ENCODE data around the gene LRRC8E. TPM values are rescaled to one million over a fixed set of nuclear protein-coding genes. Genes with fewer than 3 reads are reported as not detected.
A peak's percentile ranks its signal among the peaks of the same experiment; 100 is the strongest.
"Not testable (repeated sequence)": the region's sequence is repeated elsewhere in the genome, so short reads cannot be mapped to it uniquely, and the experiment has no call there.

LRRC8E gene
- polyA plus RNA-seq, 4 donors: 0.27 to 0.71 (median 0.60) TPM

DNA sequence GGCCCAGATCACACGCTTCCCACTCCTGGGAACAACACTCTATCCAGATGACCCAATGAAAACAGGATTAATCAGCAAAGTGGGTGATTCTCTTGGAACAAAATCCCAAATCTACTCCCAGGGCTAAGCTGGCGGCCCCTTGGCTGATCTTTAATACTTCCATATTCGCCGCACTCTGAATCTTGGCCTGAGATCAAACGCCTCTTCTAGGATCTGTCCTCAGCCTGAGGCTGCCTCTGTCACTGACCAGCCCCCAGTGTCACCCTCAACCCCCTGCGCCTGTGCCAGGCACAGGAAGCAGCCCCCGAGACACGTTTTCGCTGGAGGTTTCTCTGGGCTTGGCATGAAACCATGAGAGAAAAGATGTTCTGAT, 40.0 kb downstream of the LRRC8E start:
- no peak for FAIRE-seq

DNA sequence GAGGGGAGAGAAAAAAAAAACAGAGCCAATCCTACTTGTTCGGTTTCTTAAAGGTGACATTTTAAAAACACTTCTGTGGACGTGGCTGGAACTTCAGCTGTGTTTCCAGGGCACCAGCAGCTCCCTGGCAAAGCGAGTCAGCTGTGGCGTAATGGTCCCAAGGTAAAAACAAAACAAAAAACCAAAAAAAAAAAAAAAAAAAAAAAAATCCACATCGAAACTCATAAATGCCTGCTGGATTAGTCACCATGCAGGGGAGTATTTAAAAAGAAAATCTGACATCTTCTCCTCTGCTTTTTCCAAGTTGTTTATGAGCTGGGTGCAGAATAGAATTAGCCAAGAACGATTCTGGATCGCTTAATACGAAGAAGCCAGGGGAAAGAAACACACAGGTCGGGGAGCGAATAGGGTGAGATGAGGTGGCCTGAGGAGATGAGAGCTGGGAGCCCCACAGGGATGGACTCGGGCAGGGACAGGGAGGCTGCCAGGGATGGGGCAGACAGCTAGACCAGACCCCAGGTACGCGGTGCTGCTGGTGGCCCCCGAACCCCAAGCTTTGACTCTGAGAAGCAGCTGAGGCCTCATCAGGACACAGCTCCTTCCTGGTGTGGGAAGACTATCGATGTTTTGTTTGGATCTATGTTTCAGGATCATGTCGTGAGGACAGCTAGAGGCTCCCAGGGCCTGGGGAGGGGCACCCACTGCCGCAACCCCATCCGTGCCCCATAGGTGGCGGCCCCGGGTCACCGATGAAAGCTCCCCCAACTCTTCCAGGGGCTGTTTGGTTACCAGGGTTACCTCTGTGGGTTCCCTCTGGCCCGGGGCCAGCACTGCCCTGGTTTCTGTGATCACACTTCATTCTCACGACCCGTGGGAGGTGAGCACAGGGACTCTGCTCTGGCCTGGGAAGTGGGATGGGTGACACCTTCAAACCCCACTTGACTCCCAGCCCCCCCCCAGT, 40.7 kb downstream of the LRRC8E start:
- Histone ChIP-seq H3K27ac (ENCODE audit: low read depth in 1 of 3, low read length in 2 of 3) (peak overlapping the region in 1 of 3 donors; percentile 76), H3K36me3 (ENCODE audit: control insufficient read depth in 3 of 3, insufficient read depth in 2 of 3, low read depth in 1 of 3, low read length in 3 of 3) (peaks cover 2 to 72% (median 23%) of the 10 kb centered on the region in 3 donors), H3K27me3 (ENCODE audit: control insufficient read depth in 3 of 3, insufficient read depth in 3 of 3, low read length in 3 of 3) (no peaks in the 10 kb centered on the region), H3K4me1 (ENCODE audit: control insufficient read depth in 3 of 3, insufficient read depth in 2 of 3, low read depth in 1 of 3, low read length in 2 of 3) (peaks cover 0 to 10% (median 0%) of the 10 kb centered on the region in 3 donors), H3K4me3 (ENCODE audit: low read depth in 1 of 3, low read length in 3 of 3) (no peak overlapping the region), H3K9me3 (ENCODE audit: control insufficient read depth in 2 of 2, insufficient read depth in 1 of 2, low read depth in 1 of 2, low read length in 1 of 2) (no peaks in the 10 kb centered on the region)
- WGBS, 3 donors: 64 to 71% (median 67%) methylated on average over 24 of the region's 24 CpGs
- FAIRE-seq: no peak
- peak in 1 of 2 donors; percentile 44 for DNase-seq

More for the DNA sequence above, 40.0 kb downstream of the LRRC8E start:
- peaks cover 0 to 10% (median 0%) of the 10 kb centered on the region in 3 donors for H3K4me1 ChIP-seq (ENCODE audit: control insufficient read depth in 3 of 3, insufficient read depth in 2 of 3, low read depth in 1 of 3, low read length in 2 of 3)
- peaks cover 2 to 70% (median 16%) of the 10 kb centered on the region in 3 donors for H3K36me3 ChIP-seq (ENCODE audit: control insufficient read depth in 3 of 3, insufficient read depth in 2 of 3, low read depth in 1 of 3, low read length in 3 of 3)
- H3K9me3 ChIP-seq (ENCODE audit: control insufficient read depth in 2 of 2, insufficient read depth in 1 of 2, low read depth in 1 of 2, low read length in 1 of 2): no peaks in the 10 kb centered on the region
- H3K4me3 ChIP-seq (ENCODE audit: low read depth in 1 of 3, low read length in 3 of 3): no peak overlapping the region
- 79 to 86% (median 84%) methylated on average over 9 of the region's 9 CpGs for WGBS, 3 donors
- no peak for DNase-seq
- peak overlapping the region in 1 of 3 donors; percentile 31 for H3K27ac ChIP-seq (ENCODE audit: low read depth in 1 of 3, low read length in 2 of 3)
- H3K27me3 ChIP-seq (ENCODE audit: control insufficient read depth in 3 of 3, insufficient read depth in 3 of 3, low read length in 3 of 3): no peaks in the 10 kb centered on the region

DNA sequence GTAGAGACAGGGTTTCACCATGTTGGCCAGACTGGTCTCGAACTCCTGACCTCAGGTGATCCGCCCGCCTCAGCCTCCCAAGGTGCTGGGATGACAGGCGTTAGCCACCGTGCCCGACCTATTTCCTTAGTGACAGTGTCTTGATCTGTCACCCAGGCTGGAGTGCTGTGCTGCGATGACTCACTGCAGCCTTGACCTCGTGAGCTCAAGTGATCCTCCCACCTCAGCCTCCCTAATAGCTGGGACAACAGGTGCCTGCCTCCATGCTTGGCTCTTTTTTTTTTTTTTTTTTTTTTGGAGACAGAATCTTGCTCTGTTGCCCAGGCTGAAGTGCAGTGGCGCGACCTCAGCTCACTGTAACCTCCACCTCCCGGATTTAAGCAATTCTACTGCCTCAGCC, 41.7 kb downstream of the LRRC8E start:
- H3K27ac ChIP-seq (ENCODE audit: low read depth in 1 of 3, low read length in 2 of 3); H3K9me3 ChIP-seq (ENCODE audit: control insufficient read depth in 2 of 2, insufficient read depth in 1 of 2, low read depth in 1 of 2, low read length in 1 of 2); DNase-seq; H3K4me3 ChIP-seq (ENCODE audit: low read depth in 1 of 3, low read length in 3 of 3); FAIRE-seq; H3K4me1 ChIP-seq (ENCODE audit: control insufficient read depth in 3 of 3, insufficient read depth in 2 of 3, low read depth in 1 of 3, low read length in 2 of 3); H3K27me3 ChIP-seq (ENCODE audit: control insufficient read depth in 3 of 3, insufficient read depth in 3 of 3, low read length in 3 of 3): not testable (repeated sequence)
- 75 to 78% (median 78%) methylated on average over 8 to 11 of the region's 11 CpGs for WGBS, 3 donors
- H3K36me3 ChIP-seq (ENCODE audit: control insufficient read depth in 3 of 3, insufficient read depth in 2 of 3, low read depth in 1 of 3, low read length in 3 of 3): peaks cover 5 to 82% (median 26%) of the 10 kb centered on the region in 3 donors

DNA sequence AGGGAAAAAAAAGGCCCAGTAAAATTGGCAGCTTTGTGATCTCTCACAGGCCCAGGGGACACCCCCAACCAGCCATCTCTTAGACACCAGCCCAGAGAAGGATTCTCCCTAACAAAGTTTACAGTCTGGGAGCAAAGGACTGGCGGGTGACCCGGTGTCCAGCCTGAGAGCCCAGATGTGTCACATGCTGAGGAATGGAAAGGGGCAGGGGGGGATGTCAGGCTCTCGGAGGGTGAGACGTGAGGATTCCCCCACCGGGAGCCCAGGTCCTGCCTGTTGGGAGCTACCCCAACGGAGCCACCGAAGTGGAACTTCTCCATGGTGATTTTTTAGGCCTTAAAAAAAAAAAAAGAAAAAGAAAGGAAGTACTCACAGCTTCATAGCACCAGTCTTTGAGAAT, 42.5 kb downstream of the LRRC8E start:
- Histone ChIP-seq H3K4me3 (ENCODE audit: low read depth in 1 of 3, low read length in 3 of 3) (no peak overlapping the region), H3K9me3 (ENCODE audit: control insufficient read depth in 2 of 2, insufficient read depth in 1 of 2, low read depth in 1 of 2, low read length in 1 of 2) (no peaks in the 10 kb centered on the region), H3K27ac (ENCODE audit: low read depth in 1 of 3, low read length in 2 of 3) (no peak overlapping the region), H3K4me1 (ENCODE audit: control insufficient read depth in 3 of 3, insufficient read depth in 2 of 3, low read depth in 1 of 3, low read length in 2 of 3) (peaks cover 0 to 7% (median 0%) of the 10 kb centered on the region in 3 donors), H3K36me3 (ENCODE audit: control insufficient read depth in 3 of 3, insufficient read depth in 2 of 3, low read depth in 1 of 3, low read length in 3 of 3) (peaks cover 5 to 89% (median 30%) of the 10 kb centered on the region in 3 donors), H3K27me3 (ENCODE audit: control insufficient read depth in 3 of 3, insufficient read depth in 3 of 3, low read length in 3 of 3) (no peaks in the 10 kb centered on the region)
- DNase-seq (no peak), FAIRE-seq (no peak)
- WGBS, 3 donors: 84 to 94% (median 87%) methylated on average over 7 of the region's 7 CpGs

DNA sequence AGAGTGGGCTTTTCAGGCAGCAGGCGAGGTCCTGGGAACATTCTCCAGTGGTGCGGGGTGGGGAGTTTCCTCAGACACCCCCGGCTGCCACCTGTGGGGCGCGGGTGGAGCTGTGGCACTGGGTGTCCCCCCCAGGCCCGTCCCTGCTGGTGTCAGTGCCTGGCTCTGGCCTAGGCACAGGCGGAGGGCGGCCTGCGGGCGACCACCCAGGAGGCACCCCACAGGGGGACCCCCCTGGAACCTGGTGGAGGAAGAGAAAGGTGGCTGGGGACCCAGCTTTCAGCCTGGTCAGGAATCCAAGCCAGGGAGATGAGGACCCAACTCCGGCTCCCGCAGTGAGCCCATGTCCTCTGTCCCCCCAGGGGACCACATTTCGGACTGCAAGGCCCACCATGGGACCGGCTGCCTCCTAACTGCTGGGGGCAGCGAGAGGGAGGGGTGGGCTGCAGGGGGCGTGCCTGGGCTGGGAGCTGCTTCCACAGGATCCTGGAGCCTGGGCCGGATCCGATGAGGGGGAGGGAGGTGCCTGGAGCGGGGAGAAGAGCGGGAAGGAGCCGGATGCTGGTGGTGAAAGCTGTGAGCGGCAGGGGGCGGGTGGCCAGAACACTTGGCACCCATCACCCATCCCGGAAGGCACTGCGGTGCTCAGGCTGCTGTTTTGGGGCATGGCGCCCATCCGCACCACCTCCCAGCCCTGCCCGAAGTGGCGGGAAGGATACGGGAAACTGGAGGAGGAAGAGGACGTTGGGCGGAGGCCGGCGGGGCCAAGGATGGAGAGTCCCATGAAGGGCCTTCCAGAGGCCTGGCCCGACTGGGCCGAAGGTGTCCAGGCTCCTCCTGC, 43.1 kb downstream of the LRRC8E start:
- no peaks in the 10 kb centered on the region for H3K27me3 ChIP-seq (ENCODE audit: control insufficient read depth in 3 of 3, insufficient read depth in 3 of 3, low read length in 3 of 3)
- no peak overlapping the region for H3K27ac ChIP-seq (ENCODE audit: low read depth in 1 of 3, low read length in 2 of 3)
- DNase-seq: no peak
- H3K4me1 ChIP-seq (ENCODE audit: control insufficient read depth in 3 of 3, insufficient read depth in 2 of 3, low read depth in 1 of 3, low read length in 2 of 3): peaks cover 0 to 3% (median 0%) of the 10 kb centered on the region in 3 donors
- peaks cover 5 to 96% (median 31%) of the 10 kb centered on the region in 3 donors for H3K36me3 ChIP-seq (ENCODE audit: control insufficient read depth in 3 of 3, insufficient read depth in 2 of 3, low read depth in 1 of 3, low read length in 3 of 3)
- no peak overlapping the region for H3K4me3 ChIP-seq (ENCODE audit: low read depth in 1 of 3, low read length in 3 of 3)
- no peaks in the 10 kb centered on the region for H3K9me3 ChIP-seq (ENCODE audit: control insufficient read depth in 2 of 2, insufficient read depth in 1 of 2, low read depth in 1 of 2, low read length in 1 of 2)
- 89 to 98% (median 95%) methylated on average over 31 to 36 of the region's 36 CpGs for WGBS, 3 donors
- no peak for FAIRE-seq

GRCh38 chr19:7932276-7932929, 44.1 kb downstream of the LRRC8E start:
- no peaks in the 10 kb centered on the region for H3K9me3 ChIP-seq (ENCODE audit: control insufficient read depth in 2 of 2, insufficient read depth in 1 of 2, low read depth in 1 of 2, low read length in 1 of 2)
- no peaks in the 10 kb centered on the region for H3K4me1 ChIP-seq (ENCODE audit: control insufficient read depth in 3 of 3, insufficient read depth in 2 of 3, low read depth in 1 of 3, low read length in 2 of 3)
- DNase-seq: no peak
- peak overlapping the region in 1 of 3 donors; percentile 3 for H3K4me3 ChIP-seq (ENCODE audit: low read depth in 1 of 3, low read length in 3 of 3)
- peaks cover 5 to 96% (median 33%) of the 10 kb centered on the region in 3 donors for H3K36me3 ChIP-seq (ENCODE audit: control insufficient read depth in 3 of 3, insufficient read depth in 2 of 3, low read depth in 1 of 3, low read length in 3 of 3)
- no peaks in the 10 kb centered on the region for H3K27me3 ChIP-seq (ENCODE audit: control insufficient read depth in 3 of 3, insufficient read depth in 3 of 3, low read length in 3 of 3)
- WGBS, 3 donors: 90 to 91% (median 91%) methylated on average over 30 to 32 of the region's 32 CpGs
- no peak for FAIRE-seq
- H3K27ac ChIP-seq (ENCODE audit: low read depth in 1 of 3, low read length in 2 of 3): no peak overlapping the region

GRCh38 chr19:7932930-7933300, 44.6 kb downstream of the LRRC8E start:
- no peak overlapping the region for H3K27ac ChIP-seq (ENCODE audit: low read depth in 1 of 3, low read length in 2 of 3)
- DNase-seq: no peak

GRCh38 chr19:7933411-7933810, 45.1 kb downstream of the LRRC8E start:
- no peak for DNase-seq
- Histone ChIP-seq H3K4me1 (ENCODE audit: control insufficient read depth in 3 of 3, insufficient read depth in 2 of 3, low read depth in 1 of 3, low read length in 2 of 3) (no peaks in the 10 kb centered on the region), H3K9me3 (ENCODE audit: control insufficient read depth in 2 of 2, insufficient read depth in 1 of 2, low read depth in 1 of 2, low read length in 1 of 2) (no peaks in the 10 kb centered on the region), H3K27ac (ENCODE audit: low read depth in 1 of 3, low read length in 2 of 3) (no peak overlapping the region), H3K36me3 (ENCODE audit: control insufficient read depth in 3 of 3, insufficient read depth in 2 of 3, low read depth in 1 of 3, low read length in 3 of 3) (peaks cover 5 to 93% (median 35%) of the 10 kb centered on the region in 3 donors), H3K27me3 (ENCODE audit: control insufficient read depth in 3 of 3, insufficient read depth in 3 of 3, low read length in 3 of 3) (no peaks in the 10 kb centered on the region), H3K4me3 (ENCODE audit: low read depth in 1 of 3, low read length in 3 of 3) (no peak overlapping the region)
- WGBS, 3 donors: 85 to 92% (median 86%) methylated on average over 14 of the region's 14 CpGs
- FAIRE-seq: no peak

More at GRCh38 chr19:7932930-7933300, 44.6 kb downstream of the LRRC8E start:
- no peak for FAIRE-seq
- peaks cover 5 to 96% (median 35%) of the 10 kb centered on the region in 3 donors for H3K36me3 ChIP-seq (ENCODE audit: control insufficient read depth in 3 of 3, insufficient read depth in 2 of 3, low read depth in 1 of 3, low read length in 3 of 3)
- no peaks in the 10 kb centered on the region for H3K9me3 ChIP-seq (ENCODE audit: control insufficient read depth in 2 of 2, insufficient read depth in 1 of 2, low read depth in 1 of 2, low read length in 1 of 2)
- no peaks in the 10 kb centered on the region for H3K27me3 ChIP-seq (ENCODE audit: control insufficient read depth in 3 of 3, insufficient read depth in 3 of 3, low read length in 3 of 3)
- no peaks in the 10 kb centered on the region for H3K4me1 ChIP-seq (ENCODE audit: control insufficient read depth in 3 of 3, insufficient read depth in 2 of 3, low read depth in 1 of 3, low read length in 2 of 3)
- 89 to 98% (median 93%) methylated on average over 10 of the region's 10 CpGs for WGBS, 3 donors
- no peak overlapping the region for H3K4me3 ChIP-seq (ENCODE audit: low read depth in 1 of 3, low read length in 3 of 3)
